Measurements from ENCODE around the gene NDUFS4.

The NDUFS4 gene

GRCh38 chr5:53713978-53714666, 153.7 kb downstream of the NDUFS4 start:
- Mint-ChIP-seq H3K27me3 (no peaks in the 10 kb centered on the region), H3K9me3 (peaks cover 47% of the 10 kb centered on the region), H3K4me1 (ENCODE audit: low read depth) (no peaks in the 10 kb centered on the region), H3K27ac (no peak overlapping the region), H3K4me3 (no peak overlapping the region), H3K36me3 (ENCODE audit: low read depth) (no peaks in the 10 kb centered on the region)
- intact Hi-C loops (cut with micrococcal nuclease): no loop called here

DNA sequence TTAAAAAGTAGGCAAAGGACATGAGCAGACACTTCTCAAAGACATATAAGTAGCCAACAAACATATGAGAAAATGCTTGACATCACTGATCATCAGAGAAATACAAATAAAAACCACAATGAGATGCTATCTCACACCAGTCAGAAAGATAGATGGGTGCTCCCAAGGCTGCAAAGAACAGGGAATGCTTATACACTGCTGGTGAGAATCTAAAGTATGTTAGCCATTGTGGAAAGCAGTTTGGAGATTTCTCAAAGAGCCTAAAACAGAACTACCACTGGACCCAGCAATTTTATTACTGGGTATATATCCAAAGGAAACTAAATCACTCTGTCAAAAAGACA, 154.2 kb downstream of the NDUFS4 start:
- Mint-ChIP-seq H3K9me3 (peaks cover 45% of the 10 kb centered on the region), H3K36me3 (ENCODE audit: low read depth) (no peaks in the 10 kb centered on the region), H3K4me3 (no peak overlapping the region), H3K27ac (no peak overlapping the region), H3K4me1 (ENCODE audit: low read depth) (no peaks in the 10 kb centered on the region), H3K27me3 (no peaks in the 10 kb centered on the region)
- intact Hi-C loops (cut with micrococcal nuclease): no loop called here

- no peaks in the 10 kb centered on the region for H3K27me3 Mint-ChIP-seq
- H3K27ac Mint-ChIP-seq: no peak overlapping the region
- H3K9me3 Mint-ChIP-seq: peaks cover 48% of the 10 kb centered on the region
- peaks cover 4% of the 10 kb centered on the region for H3K4me1 Mint-ChIP-seq (ENCODE audit: low read depth)
- H3K36me3 Mint-ChIP-seq (ENCODE audit: low read depth): no peaks in the 10 kb centered on the region
- no peak overlapping the region for H3K4me3 Mint-ChIP-seq
- intact Hi-C loops (cut with micrococcal nuclease): no loop called here
Observed at GRCh38 chr5:53726121-53726520, 165.7 kb downstream of the NDUFS4 start.

DNA sequence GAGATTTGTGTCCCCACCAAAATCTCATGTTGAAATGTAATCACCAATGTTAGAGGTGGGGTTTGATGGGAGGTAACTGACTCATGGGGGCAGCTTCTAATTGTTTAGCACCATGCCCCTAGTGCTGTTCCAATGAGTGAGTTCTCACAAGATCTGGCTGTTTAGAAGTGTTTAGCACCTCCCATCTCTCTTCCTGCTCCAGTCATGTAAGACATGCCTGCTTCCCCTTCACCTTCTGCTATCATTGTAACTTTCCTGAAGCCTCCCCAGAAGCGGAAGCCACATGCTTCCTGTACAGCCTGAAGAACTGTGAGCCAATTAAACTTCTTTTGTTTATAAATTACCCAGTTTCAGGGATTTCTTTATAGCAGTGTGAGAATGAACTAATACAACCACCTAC, 170.5 kb downstream of the NDUFS4 start:
- intact Hi-C loops (cut with micrococcal nuclease): no loop called here

More for the DNA sequence above, 170.5 kb downstream of the NDUFS4 start:
- Mint-ChIP-seq H3K36me3 (ENCODE audit: low read depth) (no peaks in the 10 kb centered on the region), H3K4me3 (no peak overlapping the region), H3K27ac (no peak overlapping the region), H3K4me1 (ENCODE audit: low read depth) (peaks cover 8% of the 10 kb centered on the region), H3K27me3 (no peaks in the 10 kb centered on the region), H3K9me3 (peaks cover 18% of the 10 kb centered on the region)
